ENCODE data around the gene ZNF469.

The ZNF469 gene

DNA sequence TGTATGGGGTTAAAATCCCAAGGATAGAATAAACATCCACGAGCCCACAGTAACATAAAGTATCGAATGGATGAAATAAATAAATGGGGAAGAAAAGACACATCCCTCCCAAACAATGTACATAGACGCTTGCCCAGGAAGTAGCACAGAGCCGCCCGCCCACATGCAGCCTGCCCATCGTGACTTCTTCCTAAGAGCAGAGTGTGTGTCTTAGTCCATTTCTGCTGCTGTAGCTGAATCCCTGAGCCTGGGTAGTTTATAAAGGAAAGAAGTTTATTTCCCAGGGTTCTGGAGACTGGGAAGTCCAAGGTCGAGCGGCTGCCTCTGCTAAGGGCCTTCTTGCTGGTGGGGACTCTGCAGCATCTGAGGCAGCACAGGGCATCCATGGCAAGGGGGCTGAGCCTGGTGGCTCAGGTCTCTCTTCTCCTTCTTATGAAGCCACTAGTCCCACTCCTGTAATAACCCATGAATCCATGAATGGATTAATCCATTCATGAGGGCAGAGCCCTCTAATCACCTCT lies 39.4 kb upstream of the ZNF469 start:
- no peak for TF ChIP-seq CTCF (IDR thresholded peaks at IDR 0.05; ENCODE audit: control insufficient read depth, insufficient read depth, low read depth, low read length, missing control alignments)
- H3K4me3 ChIP-seq (ENCODE audit: control insufficient read depth, low read depth, low read length), result no peak overlapping the region
- no peak for DNase-seq (ENCODE audit: low read depth)

- DNase-seq (ENCODE audit: low read depth), result no peak
- H3K4me3 ChIP-seq (ENCODE audit: control insufficient read depth, low read depth, low read length), result no peak overlapping the region
- TF ChIP-seq CTCF (IDR thresholded peaks at IDR 0.05; ENCODE audit: control insufficient read depth, insufficient read depth, low read depth, low read length, missing control alignments), result no peak
Observed at GRCh38 chr16:88344411-88345030, 38.2 kb upstream of the ZNF469 start.

- DNase-seq (ENCODE audit: low read depth), result no peak
- no peak overlapping the region for H3K4me3 ChIP-seq (ENCODE audit: control insufficient read depth, low read depth, low read length)
- TF ChIP-seq CTCF (IDR thresholded peaks at IDR 0.05; ENCODE audit: control insufficient read depth, insufficient read depth, low read depth, low read length, missing control alignments), result no peak
Observed at GRCh38 chr16:88345031-88345720, 37.6 kb upstream of the ZNF469 start.

DNA sequence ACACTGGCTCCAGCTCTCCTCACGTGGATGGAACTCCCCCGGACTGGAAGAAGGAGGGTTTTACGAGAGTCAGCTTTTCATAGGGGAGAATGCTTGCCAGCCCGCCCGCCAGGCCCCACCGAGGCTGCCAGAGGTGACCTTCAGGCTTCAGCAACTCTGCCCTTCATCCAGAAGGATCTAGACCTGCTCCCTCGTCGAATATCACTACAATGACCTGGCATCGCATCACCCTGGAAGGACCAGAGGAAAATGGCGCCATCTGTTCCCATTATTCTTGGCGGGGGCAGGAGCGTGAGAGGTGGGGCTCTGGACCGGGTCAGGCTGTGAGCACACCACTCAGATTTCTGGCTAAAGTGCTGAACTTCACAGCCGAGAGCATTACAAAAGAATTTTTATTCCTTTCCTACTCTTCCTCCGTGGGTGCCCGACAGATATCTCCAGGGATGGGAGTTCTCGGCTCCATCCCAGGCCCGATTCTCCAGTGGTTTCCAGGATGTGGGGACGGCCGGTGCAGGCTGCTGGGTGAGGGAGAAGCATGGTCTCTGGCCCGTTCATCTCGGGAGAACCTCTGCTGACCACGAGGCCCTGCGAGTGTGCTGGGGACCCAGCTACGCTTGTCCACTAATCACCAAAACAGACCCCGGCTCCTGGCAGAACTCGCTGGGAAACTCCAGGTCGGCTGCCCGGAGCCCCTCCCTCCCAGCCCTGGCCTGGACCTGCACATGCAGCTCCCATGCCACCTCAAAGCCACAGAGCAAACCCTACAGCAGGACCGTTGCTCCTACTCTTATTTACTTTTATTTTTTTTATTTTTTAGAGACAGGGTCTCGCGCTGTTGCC lies 36.8 kb upstream of the ZNF469 start:
- no peak for TF ChIP-seq CTCF (IDR thresholded peaks at IDR 0.05; ENCODE audit: control insufficient read depth, insufficient read depth, low read depth, low read length, missing control alignments)
- DNase-seq (ENCODE audit: low read depth), result no peak

GRCh38 chr16:88346680-88347505 lies 35.9 kb upstream of the ZNF469 start:
- no peak overlapping the region for H3K4me3 ChIP-seq (ENCODE audit: control insufficient read depth, low read depth, low read length)
- no peak for TF ChIP-seq CTCF (IDR thresholded peaks at IDR 0.05; ENCODE audit: control insufficient read depth, insufficient read depth, low read depth, low read length, missing control alignments)
- DNase-seq (ENCODE audit: low read depth), result no peak

More for the DNA sequence above, 36.8 kb upstream of the ZNF469 start:
- no peak overlapping the region for H3K4me3 ChIP-seq (ENCODE audit: control insufficient read depth, low read depth, low read length)
